HG02973 (cell line): Measurements from ENCODE around the gene INPP4B.
A peak's percentile ranks its signal among the peaks of the same experiment; 100 is the strongest.

ENCODE experiments used
- ATAC-seq: cut with Tn5 transposase; IDR thresholded peaks from one replicate; pipeline ENCODE4 v1.9.1; 2021; ENCODE audit warnings: moderate library complexity; ENCODE audit not compliant: unreplicated experiment

Gene INPP4B

DNA sequence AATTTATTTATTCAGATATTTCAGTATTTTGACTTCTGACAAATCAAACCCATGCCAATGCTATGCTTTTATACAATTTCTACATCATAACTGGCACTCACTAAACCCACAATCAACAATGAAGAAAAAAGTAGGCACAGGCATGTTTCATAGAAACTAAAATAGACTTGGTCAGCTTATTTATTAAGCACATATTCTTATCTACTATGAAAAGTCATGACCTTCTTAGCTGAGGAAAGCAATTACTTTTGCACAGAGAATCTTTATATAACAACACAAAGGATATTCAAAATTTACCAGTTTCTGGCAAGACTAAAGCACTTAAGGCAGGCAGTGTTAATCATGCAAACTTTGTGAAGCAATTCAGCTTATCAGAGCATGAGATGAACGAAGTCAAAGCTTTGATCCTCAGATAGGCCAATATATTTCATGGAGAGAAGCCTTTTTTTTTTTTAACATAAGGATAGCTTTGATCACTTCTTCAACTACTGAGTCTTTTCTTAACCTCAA, 490.6 kb downstream of the INPP4B start:
- no peak for ATAC-seq

DNA sequence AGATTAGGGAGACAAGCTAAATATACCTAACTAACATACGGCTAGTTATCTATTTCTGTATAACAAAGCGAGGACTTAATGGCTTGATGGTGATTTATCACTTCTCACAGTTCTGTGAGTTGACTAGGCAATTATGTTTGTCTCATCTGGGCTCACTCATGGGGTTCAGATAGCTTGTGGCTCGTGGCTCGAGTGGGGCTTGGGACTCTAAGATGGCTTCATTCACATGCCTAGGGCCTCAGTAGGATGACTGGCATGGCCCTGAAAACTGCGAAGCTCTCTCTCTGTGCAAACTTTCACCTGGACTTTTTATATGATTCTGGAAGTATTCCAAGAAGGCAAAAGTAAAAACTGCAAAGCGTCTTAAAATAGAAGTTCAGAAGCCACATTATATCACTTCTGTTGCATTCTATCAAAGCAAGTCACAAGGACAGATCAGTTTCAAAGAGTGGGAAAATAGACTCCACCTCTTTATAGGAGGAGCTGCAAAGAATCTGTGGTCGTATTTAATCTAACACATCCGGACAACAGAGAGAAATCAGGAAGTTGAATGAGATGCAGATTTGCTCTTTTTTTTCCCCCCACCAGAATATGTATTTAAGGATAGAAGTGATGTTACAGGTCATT, 491.2 kb downstream of the INPP4B start:
- no peak for ATAC-seq

DNA sequence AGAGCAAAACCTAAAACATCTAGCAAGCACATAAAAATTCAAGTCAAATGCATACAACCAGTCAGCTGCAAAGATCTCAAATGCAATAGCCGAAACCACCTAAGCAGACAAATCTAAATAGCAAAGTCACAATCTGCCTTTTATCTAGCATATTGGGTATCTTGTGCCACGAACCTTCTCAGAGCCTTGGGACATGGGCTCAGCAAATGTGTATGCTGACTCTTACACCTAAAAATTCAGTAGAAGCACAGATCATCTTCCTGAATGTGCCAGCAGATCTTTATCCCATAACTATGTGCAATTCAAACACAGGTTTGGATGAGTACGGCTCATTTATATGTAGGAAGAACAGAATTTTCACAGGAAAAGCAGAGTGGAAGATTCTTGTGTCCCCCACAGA, 492.1 kb downstream of the INPP4B start:
- ATAC-seq = no peak

DNA sequence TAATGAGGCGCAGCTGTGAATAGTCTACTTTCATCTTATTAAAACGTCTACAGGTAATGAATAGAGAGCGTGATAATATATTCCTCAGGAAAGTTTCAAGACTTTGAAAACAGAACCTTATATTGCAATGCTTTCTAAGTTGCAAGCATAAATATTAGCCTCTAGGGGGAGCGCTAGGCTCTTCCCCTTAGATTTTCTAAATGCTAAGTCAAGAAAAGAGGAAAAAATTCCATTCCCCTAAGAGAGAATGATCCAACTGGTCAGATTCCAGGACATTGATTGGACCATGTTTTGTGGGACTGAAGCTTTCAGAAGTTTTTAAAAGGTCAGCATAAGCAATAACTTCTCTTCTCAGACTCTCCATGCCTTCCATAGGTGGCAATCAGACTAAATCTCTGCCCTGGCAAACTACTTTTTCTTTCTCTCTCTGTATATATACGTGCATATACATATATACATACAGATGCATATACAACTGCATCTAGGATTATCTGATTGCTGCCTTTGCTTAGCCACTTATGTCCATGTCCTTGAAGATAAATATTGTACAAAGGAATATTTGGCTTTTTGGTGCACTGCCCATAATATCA, 492.9 kb downstream of the INPP4B start:
- no peak for ATAC-seq

DNA sequence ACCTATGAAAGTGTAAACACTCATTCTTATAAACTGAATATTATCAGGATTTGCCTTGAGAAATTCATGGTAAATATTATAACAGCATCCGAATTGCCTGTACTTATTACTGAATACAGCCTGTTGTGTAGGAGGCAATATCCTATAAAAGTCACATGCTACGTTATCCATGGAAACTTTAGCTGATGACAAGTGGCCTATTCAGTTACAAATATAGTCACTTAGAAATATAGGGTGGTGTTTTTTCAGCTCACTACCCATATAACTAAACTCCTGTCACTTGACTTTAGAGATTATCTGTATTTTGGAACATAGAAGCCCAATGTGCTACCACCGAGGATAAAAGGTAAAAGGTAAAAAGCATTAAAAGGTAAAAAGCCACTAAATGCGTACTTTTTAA, 493.4 kb downstream of the INPP4B start:
- no peak for ATAC-seq

DNA sequence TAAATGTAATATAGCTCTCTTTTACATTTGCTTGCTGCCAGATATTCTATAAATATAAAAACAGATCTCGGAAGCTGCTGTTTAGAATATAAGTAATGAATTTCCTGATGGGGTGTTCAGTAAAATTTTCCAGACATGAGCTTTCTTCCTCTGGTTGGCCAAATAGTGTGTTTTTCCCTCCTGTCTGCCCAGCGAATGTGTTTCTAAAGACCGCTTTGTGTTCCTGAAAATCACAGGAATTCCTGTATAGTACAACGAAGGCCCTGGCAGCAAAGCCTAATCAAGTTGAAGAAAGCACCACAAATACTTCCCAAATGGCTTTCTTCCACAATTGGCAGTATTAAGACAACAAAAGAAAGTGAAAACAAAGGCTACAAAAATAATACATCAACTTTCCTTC, 494.1 kb downstream of the INPP4B start:
- ATAC-seq = no peak

DNA sequence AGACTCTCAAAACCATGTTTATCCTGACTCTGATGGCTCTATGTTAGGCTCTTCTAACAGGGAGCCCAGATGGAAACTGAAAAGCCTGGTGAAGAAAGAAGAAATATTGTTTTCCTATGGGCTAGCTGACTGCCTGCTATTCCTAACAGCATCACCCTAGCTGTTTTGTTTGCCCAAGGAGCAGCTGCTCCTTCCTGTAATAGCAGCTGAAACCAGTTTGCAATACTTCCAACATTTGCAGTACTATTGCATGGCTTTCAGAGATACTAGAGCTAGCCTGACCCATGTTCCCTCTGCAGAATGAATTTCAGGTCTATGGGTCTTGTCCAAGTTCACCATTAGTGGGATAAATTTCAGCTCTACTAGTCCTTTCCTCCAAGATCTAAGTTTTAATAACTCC, 495.2 kb downstream of the INPP4B start:
- no peak for ATAC-seq

DNA sequence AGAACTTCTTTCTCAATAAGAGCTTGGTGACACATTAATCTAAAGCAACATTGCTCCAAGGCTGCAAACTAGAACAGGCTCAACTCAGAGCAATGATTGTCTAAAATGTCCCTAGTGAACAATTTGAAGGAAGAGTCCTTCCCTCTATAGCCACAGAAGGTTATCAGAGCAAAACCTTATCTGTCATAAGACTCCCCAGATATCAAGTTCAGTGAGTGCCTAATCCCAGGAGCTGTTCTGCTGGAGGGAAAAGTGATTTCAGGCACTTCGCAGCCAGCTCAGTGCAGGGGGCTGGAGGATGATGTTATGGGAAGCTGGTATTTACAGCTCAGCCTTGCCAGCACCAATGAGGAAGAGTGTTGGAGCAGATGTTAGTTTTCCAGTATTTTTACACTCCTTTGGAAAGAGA, 497.5 kb downstream of the INPP4B start:
- ATAC-seq = no peak

DNA sequence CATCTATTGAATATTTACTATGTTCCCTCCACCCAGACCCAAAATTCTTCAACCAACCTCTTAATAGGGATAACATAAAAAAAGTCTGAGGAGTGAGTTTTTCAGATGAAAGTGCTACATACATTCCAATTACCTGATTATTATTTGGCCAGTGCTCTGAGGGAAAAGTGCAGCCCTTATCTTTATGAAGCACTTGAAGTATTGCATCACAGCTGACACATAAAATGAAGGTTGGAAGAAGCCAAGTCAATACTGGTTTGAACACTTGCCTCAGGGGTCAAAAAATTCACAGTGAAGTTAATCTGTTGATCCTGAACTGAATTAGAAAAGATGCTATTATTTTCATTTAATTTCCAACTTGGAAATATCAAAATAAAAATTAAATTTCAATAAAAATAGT, 498.9 kb downstream of the INPP4B start:
- no peak for ATAC-seq

DNA sequence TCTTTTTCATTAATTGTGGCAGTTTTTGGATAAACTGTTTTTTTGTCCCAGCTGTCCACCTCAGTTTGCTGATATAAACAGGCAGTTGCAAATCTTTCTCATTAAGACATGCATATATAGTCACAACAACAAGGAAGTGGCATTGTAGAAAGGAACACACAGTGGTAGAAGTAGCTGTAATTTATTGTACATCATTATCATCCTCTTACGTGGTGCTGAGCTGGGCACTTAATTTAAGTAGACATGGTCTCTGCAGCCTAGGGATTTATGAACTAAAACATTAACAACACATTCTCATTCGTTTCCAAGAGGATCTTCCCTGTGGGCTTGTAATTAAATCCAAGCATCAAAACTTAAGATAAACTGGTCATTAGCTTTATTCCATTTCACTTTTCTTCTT, 500.2 kb downstream of the INPP4B start:
- no peak for ATAC-seq

DNA sequence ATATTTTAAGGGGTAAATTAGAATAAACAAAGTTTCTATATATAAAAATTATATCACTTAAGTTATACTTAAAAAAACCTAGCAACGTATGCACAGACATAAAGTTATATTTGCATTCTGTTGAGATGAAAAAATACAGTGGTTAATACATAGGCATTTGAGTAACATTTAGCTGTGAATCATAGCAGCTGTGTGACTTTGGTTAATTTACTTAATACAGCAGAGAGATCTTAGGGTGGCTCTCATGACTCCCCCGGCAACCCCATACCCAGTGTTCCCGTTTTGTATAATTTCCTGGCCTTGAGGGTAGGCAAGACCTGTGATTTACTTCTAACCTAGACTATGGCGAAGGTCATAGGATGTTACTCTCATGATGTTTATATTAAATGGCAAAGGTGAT, 504.8 kb downstream of the INPP4B start:
- ATAC-seq = no peak

DNA sequence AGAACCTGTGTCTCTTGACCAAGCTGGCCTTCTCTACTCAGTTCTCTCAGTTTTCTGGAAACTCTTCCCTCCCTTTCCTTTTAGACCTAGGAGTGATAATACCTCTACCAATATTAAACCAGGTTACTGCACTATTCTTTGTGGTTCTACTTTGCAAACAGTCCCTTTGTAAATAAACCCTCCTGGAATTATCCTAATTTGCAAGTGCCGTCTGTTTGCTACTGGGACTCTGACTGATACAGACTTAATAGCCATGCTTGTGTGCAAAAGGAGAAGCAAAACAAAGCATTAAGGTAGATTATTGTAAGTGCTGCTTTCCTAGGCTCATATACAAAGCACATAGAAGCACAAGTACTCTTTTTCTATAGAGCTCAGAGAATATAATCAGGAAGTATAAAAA, 507.0 kb downstream of the INPP4B start:
- no peak for ATAC-seq

DNA sequence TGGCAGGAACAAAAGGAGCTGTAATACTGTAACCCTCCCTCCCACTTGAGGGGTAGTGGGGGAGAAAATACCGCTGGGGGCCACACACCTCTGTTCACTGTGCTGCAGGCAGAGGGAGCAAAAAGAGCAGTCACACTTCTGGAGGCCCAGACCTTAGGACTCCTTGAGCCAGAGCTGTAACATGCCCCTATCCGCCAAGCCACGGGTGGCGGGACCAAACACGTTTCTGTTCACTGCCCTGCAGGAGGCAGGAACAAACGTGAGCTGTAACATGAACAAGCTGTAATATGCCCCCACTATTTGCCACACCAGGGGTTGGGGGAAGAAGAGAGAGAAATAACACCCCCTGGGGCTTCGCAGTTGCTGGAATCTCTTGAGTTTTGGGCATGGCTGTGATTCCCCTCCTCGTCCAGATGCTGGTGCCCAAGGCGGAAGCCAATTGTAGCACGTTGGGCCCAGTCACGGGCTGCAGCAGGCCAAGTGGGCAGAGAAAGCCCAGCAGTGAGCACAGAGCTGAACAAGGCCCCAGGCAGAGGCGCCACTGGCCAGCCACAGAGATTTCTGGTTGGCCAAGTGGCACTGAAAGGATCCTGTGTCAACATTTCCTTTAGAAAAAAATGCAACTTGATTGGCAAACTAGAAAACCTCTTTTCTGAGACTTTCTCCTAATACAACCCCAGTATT, 509.7 kb downstream of the INPP4B start:
- ATAC-seq = no peak

DNA sequence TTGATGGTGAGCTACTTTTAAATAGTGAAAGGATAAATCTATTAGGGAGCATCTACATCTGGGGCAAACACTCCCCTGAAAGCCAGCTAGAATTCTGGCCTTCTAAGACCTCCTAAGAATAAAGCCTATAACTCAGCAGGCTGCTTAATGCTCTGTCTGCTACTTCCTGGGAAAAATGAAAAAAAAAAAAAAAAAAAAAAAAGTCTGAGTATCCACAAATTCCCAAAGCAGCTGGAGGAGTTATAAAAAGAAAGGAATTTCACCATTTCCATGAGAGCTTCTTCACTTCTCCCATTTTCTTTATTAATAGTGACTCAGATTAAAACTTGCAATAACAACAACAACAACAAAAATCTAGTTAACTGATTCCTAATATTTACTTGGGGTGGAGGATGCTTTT, 511.2 kb downstream of the INPP4B start:
- ATAC-seq = no peak

DNA sequence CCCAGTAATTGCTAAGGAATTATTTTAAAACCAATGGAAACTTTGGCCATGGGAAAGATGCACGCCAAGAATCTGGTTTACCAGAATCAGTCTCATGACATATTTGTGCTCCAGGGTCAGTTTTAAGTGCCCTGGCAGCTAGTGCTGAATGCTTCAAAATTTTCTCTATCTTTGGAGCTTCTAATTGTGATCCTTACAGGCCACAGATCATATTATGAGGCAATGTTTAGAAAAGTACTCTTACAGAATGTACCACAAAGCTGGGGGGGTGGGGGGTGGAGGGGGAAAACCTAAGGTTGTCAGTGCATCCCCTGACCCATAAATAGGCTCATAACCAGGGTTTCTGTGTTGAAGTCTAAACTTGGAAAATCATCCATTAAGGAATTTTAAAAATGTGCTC, 514.5 kb downstream of the INPP4B start:
- no peak for ATAC-seq

DNA sequence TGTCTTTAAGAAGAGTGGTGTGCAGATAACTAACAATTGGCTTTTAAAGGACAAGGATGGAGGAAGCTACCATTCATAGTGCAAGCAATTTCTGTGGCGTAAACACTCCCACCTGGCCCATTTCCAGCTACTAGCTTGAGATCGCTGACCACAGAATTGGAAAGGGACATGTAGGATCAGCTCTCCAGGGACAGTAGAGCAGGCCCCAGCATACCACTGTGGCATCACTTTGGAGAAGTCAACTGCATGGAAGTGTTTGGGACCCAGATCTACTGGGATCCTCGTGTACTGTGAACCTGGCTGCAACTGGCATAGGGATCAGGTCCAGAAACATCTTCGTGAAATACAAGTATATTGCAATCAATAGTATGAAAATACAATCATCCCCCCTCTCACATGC, 515.0 kb downstream of the INPP4B start:
- no peak for ATAC-seq

DNA sequence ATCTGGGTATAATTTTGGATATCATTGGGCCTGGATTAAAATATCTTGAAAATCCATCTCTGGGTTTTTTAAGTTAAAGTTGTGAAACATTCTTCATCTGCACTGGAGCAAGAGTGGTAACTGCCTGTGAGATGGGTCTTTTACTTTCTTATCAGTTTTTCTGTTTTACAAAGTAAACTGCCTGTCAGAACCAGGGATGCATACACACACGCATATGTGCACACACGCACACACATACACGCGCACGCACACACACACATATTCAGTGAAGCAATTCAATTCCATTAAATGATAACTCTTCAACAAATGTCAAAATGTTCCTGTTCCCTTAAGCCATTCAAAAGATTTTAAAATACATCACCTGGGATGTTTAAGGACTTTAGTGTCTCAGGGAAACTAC, 515.8 kb downstream of the INPP4B start:
- no peak for ATAC-seq

DNA sequence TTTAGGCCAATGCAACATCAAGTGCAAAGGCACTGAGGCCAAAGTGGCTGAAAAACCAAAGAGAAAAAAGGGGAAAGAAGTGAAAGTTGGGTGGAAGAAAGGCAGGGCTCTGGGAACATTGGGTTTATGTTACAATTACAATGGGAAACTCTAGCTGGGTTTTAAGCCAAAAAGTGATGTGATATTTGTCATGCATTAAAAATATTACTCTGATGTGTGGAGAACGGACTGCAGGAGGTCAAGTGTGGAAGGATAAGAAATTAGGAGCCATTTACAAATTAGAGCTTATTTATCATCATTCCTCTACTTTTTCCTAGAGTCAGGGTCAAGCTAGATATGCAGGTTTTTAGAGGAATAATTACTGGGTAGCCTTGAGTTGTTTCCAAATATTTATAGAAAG, 516.8 kb downstream of the INPP4B start:
- no peak for ATAC-seq

DNA sequence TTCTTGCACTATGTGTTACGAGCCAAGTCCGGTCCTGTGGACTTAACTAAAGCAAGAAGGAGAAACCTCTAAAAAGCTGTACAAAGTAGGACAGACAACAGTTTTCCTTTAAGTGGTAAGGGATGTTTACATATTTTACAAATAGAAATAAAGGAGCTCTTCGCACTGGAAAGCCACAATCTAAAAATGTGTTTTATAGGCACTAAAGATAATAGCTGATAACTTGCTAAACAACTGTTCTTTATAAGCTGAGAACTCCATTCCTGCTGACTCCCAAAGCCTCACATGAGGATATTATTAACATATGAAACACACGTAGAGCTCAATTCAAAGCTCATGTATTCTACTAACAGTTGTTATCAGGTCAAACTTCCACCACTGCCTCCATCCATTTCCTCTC, 519.9 kb downstream of the INPP4B start:
- ATAC-seq = no peak

DNA sequence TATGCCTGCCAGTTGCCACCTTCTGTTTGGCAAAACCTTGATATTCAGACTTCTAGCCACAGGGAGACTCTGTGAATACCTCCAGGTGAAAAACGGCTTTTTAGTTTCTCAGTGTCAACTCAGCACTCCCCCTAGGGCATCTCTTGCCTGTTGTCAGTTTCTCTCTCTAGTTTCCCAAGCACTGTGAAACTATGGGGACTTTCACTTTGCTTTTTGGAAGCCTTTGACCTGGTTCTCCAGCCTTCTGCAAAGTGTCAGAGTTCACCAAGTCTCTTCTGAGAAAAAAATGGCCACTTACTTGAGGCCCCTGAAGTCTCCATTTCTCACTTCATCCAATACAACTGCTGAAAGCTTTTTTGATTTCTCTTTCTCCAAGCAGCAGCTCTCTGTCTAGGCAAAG, 521.5 kb downstream of the INPP4B start:
- peak; percentile 69 for ATAC-seq

DNA sequence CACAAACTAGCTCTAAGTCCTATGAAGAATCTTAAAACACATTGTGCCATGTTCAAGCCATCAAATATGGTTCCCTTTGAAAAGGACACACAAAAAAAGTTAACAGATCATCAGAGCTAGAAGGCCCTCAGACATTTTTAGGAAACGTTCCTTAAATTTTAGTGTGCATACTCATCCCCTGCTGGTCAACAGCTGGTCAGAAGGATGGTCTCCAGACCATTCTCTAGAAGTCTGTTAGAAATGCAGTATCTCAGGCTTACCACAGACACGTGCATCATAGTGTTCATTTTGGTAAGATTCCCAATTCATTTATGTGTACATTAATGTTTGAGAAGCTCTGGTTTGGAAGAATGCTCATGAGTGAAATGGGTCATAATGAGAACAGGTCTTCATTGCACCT, 523.1 kb downstream of the INPP4B start:
- ATAC-seq = no peak

DNA sequence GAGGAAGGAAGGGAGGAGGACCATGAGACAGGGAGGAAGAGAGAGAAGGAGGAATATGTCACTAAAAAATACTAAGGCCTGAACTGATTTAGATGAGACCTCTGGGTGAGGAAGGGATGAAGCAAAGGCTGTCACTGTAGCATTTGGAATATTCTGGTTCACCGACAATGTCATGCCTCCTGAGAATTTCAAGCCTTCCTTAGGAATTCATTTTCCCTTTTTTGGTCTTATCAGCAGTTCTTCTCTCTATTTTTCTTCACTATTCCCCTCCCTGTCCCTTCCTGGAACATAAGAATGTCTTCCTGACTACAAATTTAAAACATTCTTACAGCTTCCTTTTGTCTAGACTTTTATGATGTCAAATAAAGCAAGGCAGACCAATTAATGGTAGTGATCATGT, 527.8 kb downstream of the INPP4B start:
- ATAC-seq = no peak
